ENCODE measurements around the gene DIDO1. TPM values are rescaled to one million over a fixed set of nuclear protein-coding genes. Genes with fewer than 3 reads are reported as not detected.

The DIDO1 gene
- total RNA-seq, 1 experiment from 2014 or later: 120 TPM

- no peaks in the 10 kb centered on the region for H3K27me3 Mint-ChIP-seq (ENCODE audit: insufficient read depth, unreplicated experiment)
- no TSS peak for BruUV-seq (replicated peaks)
- no peak overlapping the region for H3K27ac Mint-ChIP-seq (ENCODE audit: unreplicated experiment)
- Histone ChIP-seq H3K27me3 (replicated peaks; ENCODE audit: control insufficient read depth, insufficient read depth, low read length) (no peaks in the 10 kb centered on the region), H3K9me3 (no peaks in the 10 kb centered on the region), H3K4me1 (peaks cover 13% of the 10 kb centered on the region), H3K36me3 (ENCODE audit: control insufficient read depth, insufficient read depth, low read length) (peaks cover 6% of the 10 kb centered on the region), H3K4me3 (ENCODE audit: low read depth, low read length) (no peak overlapping the region)
- H3K9me3 Mint-ChIP-seq (ENCODE audit: unreplicated experiment): no peaks in the 10 kb centered on the region
- CTCF ChIA-PET: no interaction called here
- POLR2A ChIA-PET: no interaction called here
- TF ChIP-seq, protein P1, sequence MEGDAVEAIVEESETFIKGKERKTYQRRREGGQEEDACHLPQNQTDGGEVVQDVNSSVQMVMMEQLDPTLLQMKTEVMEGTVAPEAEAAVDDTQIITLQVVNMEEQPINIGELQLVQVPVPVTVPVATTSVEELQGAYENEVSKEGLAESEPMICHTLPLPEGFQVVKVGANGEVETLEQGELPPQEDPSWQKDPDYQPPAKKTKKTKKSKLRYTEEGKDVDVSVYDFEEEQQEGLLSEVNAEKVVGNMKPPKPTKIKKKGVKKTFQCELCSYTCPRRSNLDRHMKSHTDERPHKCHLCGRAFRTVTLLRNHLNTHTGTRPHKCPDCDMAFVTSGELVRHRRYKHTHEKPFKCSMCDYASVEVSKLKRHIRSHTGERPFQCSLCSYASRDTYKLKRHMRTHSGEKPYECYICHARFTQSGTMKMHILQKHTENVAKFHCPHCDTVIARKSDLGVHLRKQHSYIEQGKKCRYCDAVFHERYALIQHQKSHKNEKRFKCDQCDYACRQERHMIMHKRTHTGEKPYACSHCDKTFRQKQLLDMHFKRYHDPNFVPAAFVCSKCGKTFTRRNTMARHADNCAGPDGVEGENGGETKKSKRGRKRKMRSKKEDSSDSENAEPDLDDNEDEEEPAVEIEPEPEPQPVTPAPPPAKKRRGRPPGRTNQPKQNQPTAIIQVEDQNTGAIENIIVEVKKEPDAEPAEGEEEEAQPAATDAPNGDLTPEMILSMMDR (IDR thresholded peaks at IDR 0.05; ENCODE audit: insufficient read depth in 1 of 2, low read depth in 1 of 2, low read length in 1 of 2, severe bottlenecking in 1 of 2, unreplicated experiment in 1 of 2): no peak
- DNase-seq: no peak
- H3K4me3 Mint-ChIP-seq (ENCODE audit: unreplicated experiment): no peak overlapping the region
- peaks cover 17% of the 10 kb centered on the region for H3K4me1 Mint-ChIP-seq (ENCODE audit: low read depth, unreplicated experiment)
- intact Hi-C loops (cut with micrococcal nuclease; ENCODE audit: unreplicated experiment): no loop called here
- peaks cover 100% of the 10 kb centered on the region for H3K36me3 Mint-ChIP-seq (ENCODE audit: insufficient read depth, unreplicated experiment)
These were observed 29.8 kb downstream of the DIDO1 start for GRCh38 chr20:62896526-62896925.

DNA sequence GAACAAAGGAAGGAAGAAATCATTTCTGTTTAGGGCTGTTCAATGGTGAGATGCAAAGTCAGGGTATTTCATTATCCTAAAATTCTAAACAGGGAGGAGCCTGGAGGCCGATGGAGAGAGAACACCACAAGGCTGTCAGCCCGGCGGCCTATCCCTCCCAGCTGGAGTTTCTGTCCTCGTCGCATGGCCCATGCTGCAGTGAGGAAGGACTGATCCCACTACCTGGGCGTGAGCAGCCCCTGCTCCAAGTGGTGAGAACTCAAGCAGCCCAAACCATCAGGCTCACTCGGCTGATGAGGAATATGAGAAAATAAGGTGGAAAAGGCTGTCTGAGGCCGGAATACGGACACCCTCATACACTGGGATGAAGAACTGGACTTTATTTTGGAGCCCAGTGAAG lies 30.8 kb downstream of the DIDO1 start:
- Histone ChIP-seq H3K27me3 (replicated peaks; ENCODE audit: control insufficient read depth, insufficient read depth, low read length) (no peaks in the 10 kb centered on the region), H3K4me1 (peaks cover 3% of the 10 kb centered on the region), H3K36me3 (ENCODE audit: control insufficient read depth, insufficient read depth, low read length) (peaks cover 8% of the 10 kb centered on the region), H3K4me3 (ENCODE audit: low read depth, low read length) (no peak overlapping the region), H3K9me3 (no peaks in the 10 kb centered on the region)
- intact Hi-C loops (cut with micrococcal nuclease; ENCODE audit: unreplicated experiment): no loop called here
- H3K9me3 Mint-ChIP-seq (ENCODE audit: unreplicated experiment): no peaks in the 10 kb centered on the region
- peaks cover 100% of the 10 kb centered on the region for H3K36me3 Mint-ChIP-seq (ENCODE audit: insufficient read depth, unreplicated experiment)
- CTCF ChIA-PET: no interaction called here
- POLR2A ChIA-PET: no interaction called here
- no peak overlapping the region for H3K4me3 Mint-ChIP-seq (ENCODE audit: unreplicated experiment)
- no peaks in the 10 kb centered on the region for H3K27me3 Mint-ChIP-seq (ENCODE audit: insufficient read depth, unreplicated experiment)
- TF ChIP-seq, protein P1 (IDR thresholded peaks at IDR 0.05; ENCODE audit: insufficient read depth in 1 of 2, low read depth in 1 of 2, low read length in 1 of 2, severe bottlenecking in 1 of 2, unreplicated experiment in 1 of 2): no peak
- no peak for DNase-seq
- no peak overlapping the region for H3K27ac Mint-ChIP-seq (ENCODE audit: unreplicated experiment)
- peaks cover 7% of the 10 kb centered on the region for H3K4me1 Mint-ChIP-seq (ENCODE audit: low read depth, unreplicated experiment)
- BruUV-seq (replicated peaks): no TSS peak

GRCh38 chr20:62894261-62894660 lies 32.0 kb downstream of the DIDO1 start:
- Mint-ChIP-seq H3K4me1 (ENCODE audit: low read depth, unreplicated experiment) (no peaks in the 10 kb centered on the region), H3K9me3 (ENCODE audit: unreplicated experiment) (no peaks in the 10 kb centered on the region), H3K27me3 (ENCODE audit: insufficient read depth, unreplicated experiment) (no peaks in the 10 kb centered on the region), H3K36me3 (ENCODE audit: insufficient read depth, unreplicated experiment) (peaks cover 100% of the 10 kb centered on the region), H3K27ac (ENCODE audit: unreplicated experiment) (no peak overlapping the region), H3K4me3 (ENCODE audit: unreplicated experiment) (no peak overlapping the region)
- POLR2A ChIA-PET: no interaction called here
- no peaks in the 10 kb centered on the region for H3K27me3 ChIP-seq (replicated peaks; ENCODE audit: control insufficient read depth, insufficient read depth, low read length)
- peaks cover 13% of the 10 kb centered on the region for H3K36me3 ChIP-seq (ENCODE audit: control insufficient read depth, insufficient read depth, low read length)
- H3K4me3 ChIP-seq (ENCODE audit: low read depth, low read length): no peak overlapping the region
- no peaks in the 10 kb centered on the region for H3K9me3 ChIP-seq
- intact Hi-C loops (cut with micrococcal nuclease; ENCODE audit: unreplicated experiment): no loop called here
- no peaks in the 10 kb centered on the region for H3K4me1 ChIP-seq
- CTCF ChIA-PET: interaction anchor here (0.8 to 1.6 kb wide), 2 partner anchors 10 to 71 kb away, joined by 3 to 6 read pairs; no protein-coding TSS in a partner anchor
- no peak for DNase-seq
- TF ChIP-seq, protein P1 (IDR thresholded peaks at IDR 0.05; ENCODE audit: insufficient read depth in 1 of 2, low read depth in 1 of 2, low read length in 1 of 2, severe bottlenecking in 1 of 2, unreplicated experiment in 1 of 2): no peak
- no TSS peak for BruUV-seq (replicated peaks)

Data from Caco-2 (cell line).